CD14-positive monocyte (primary cell): ENCODE data around the gene KANK2. TPM values are rescaled to one million over a fixed set of nuclear protein-coding genes. Genes with fewer than 3 reads are reported as not detected.
"Not testable (repeated sequence)": the region's sequence is repeated elsewhere in the genome, so short reads cannot be mapped to it uniquely, and the experiment has no call there.

ENCODE experiments used
- DNase-seq, 3 donors: peaks; one replicate each; pipeline ENCODE4 v3.0.0-alpha.2; 2011 to 2022
- H2AFZ ChIP-seq: 2 replicates; pipeline ENCODE4 v1.6.0; 2012; ENCODE audit warnings: mild to moderate bottlenecking, low read depth, low read length, inconsistent platforms; ENCODE audit not compliant: insufficient read depth, poor library complexity, severe bottlenecking
- H3K27ac ChIP-seq, 2 donors: 1 replicate in 1 of 2; 2 replicates in 1 of 2; pipeline ENCODE4 v1.5.1; 2012 to 2013; ENCODE audit warnings: low read length in 2 of 2, control low read depth in 1 of 2, inconsistent platforms in 1 of 2, low read depth in 1 of 2, mild to moderate bottlenecking in 1 of 2
- H3K27me3 ChIP-seq, 2 donors: one replicate each; pipeline versions ENCODE4 v1.6.0 to v1.6.1; 2011 to 2013; ENCODE audit warnings: low read length in 2 of 2; ENCODE audit not compliant: control insufficient read depth in 2 of 2, insufficient read depth in 2 of 2
- H3K36me3 ChIP-seq, 2 donors: replicated peaks in 1 of 2; 1 replicate in 1 of 2; 2 replicates in 1 of 2; pipeline versions ENCODE4 v1.5.1 to v1.6.1; 2012 to 2013; ENCODE audit warnings: low read length in 2 of 2, control low read depth in 1 of 2, inconsistent platforms in 1 of 2, mild to moderate bottlenecking in 1 of 2; ENCODE audit not compliant: insufficient read depth in 2 of 2, control insufficient read depth in 1 of 2
- H3K4me1 ChIP-seq, 2 donors: 1 replicate in 1 of 2; 2 replicates in 1 of 2; pipeline versions ENCODE4 v1.5.1 to v1.6.1; 2012 to 2013; ENCODE audit warnings: low read length in 2 of 2, control low read depth in 1 of 2, inconsistent platforms in 1 of 2, mild to moderate bottlenecking in 1 of 2, moderate library complexity in 1 of 2; ENCODE audit not compliant: insufficient read depth in 2 of 2, control insufficient read depth in 1 of 2
- H3K4me2 ChIP-seq: replicated peaks from 2 replicates; pipeline ENCODE3; 2012; ENCODE audit warnings: low read length, moderate library complexity, mild to moderate bottlenecking; ENCODE audit not compliant: poor library complexity, severe bottlenecking; ENCODE audit errors: extremely low read depth
- H3K4me3 ChIP-seq, 3 experiments: fragments of 200-600 bp in 1 of 3; sonication (generic) in 1 of 3; replicated peaks in 1 of 3; 1 replicate in 2 of 3; 2 replicates in 1 of 3; pipeline ENCODE4 v1.5.1; 2011 to 2013; ENCODE audit warnings: low read length in 3 of 3, mild to moderate bottlenecking in 3 of 3, control low read depth in 2 of 3, low read depth in 2 of 3, inconsistent platforms in 1 of 3, moderate library complexity in 1 of 3
- H3K79me2 ChIP-seq: 2 replicates; pipeline ENCODE4 v1.6.0; 2012; ENCODE audit warnings: mild to moderate bottlenecking, control low read depth, inconsistent platforms, low read length, moderate library complexity; ENCODE audit not compliant: insufficient read depth
- H3K9ac ChIP-seq: 2 replicates; pipeline ENCODE4 v1.6.0; 2017; ENCODE audit warnings: low read length, mild to moderate bottlenecking; ENCODE audit not compliant: insufficient read depth, poor library complexity, severe bottlenecking
- H3K9me3 ChIP-seq, 2 donors: replicated peaks in 1 of 2; 1 replicate in 1 of 2; 2 replicates in 1 of 2; pipeline versions ENCODE4 v1.5.1 to v1.6.1; 2012 to 2013; ENCODE audit warnings: low read length in 2 of 2, control low read depth in 1 of 2; ENCODE audit not compliant: control insufficient read depth in 1 of 2, insufficient read depth in 1 of 2
- H4K20me1 ChIP-seq: 2 replicates; pipeline ENCODE4 v1.6.0; 2012; ENCODE audit warnings: mild to moderate bottlenecking, low read length, control low read depth, moderate library complexity; ENCODE audit not compliant: insufficient read depth
- H3K27ac Mint-ChIP-seq, 7 donors: one replicate each; pipeline ENCODE4 v1.8.0; 2020; ENCODE audit warnings: mild to moderate bottlenecking in 7 of 7, mixed read lengths in 7 of 7, moderate library complexity in 6 of 7, inconsistent platforms in 2 of 7
- H3K27me3 Mint-ChIP-seq, 3 donors: one replicate each; pipeline ENCODE4 v1.8.0; 2021 to 2022; ENCODE audit warnings: low read depth in 3 of 3, mild to moderate bottlenecking in 3 of 3, mixed read lengths in 3 of 3, moderate library complexity in 3 of 3, inconsistent platforms in 1 of 3
- H3K36me3 Mint-ChIP-seq, 2 donors: one replicate each; pipeline ENCODE4 v1.8.0; 2020; ENCODE audit warnings: mixed read lengths in 2 of 2, inconsistent platforms in 1 of 2, mild to moderate bottlenecking in 1 of 2
- H3K4me1 Mint-ChIP-seq: one replicate; pipeline ENCODE4 v1.8.0; 2020; ENCODE audit warnings: mild to moderate bottlenecking, mixed read lengths
- H3K4me3 Mint-ChIP-seq, 2 donors: one replicate each; pipeline ENCODE4 v1.8.0; 2020; ENCODE audit warnings: mild to moderate bottlenecking in 2 of 2, mixed read lengths in 2 of 2, moderate library complexity in 1 of 2
- H3K9me3 Mint-ChIP-seq, 7 donors: one replicate each; pipeline ENCODE4 v1.8.0; 2020 to 2022; ENCODE audit warnings: mixed read lengths in 7 of 7, mild to moderate bottlenecking in 6 of 7, moderate library complexity in 6 of 7, inconsistent platforms in 2 of 7
- WGBS: methylation state at CpG from one replicate; pipeline ENCODE4 v1.1.5; 2013; ENCODE audit warnings: missing lambda C conversion rate; ENCODE audit not compliant: insufficient coverage; 5-methylcytosine and 5-hydroxymethylcytosine counted together
- intact Hi-C, 2 donors: fragments of 100-400 bp; cut with micrococcal nuclease; formaldehyde crosslinking; loops; one replicate each; pipeline versions ENCODE4 v1.15.0 to v1.15.1; 2023
- polyA plus RNA-seq, 3 donors: library from polyadenylated mRNA; depleted of rRNA in 1 of 3; unstranded in 2 of 3; stranded (reverse) in 1 of 3; fragments of 300-500 nt in 2 of 3; fragments of >200 nt in 1 of 3; fragmentation: Illumina TruSeq in 2 of 3; gene quantifications; 1 replicate in 2 of 3; 2 replicates in 1 of 3; pipeline ENCODE4 v1.2.3, GENCODE V29; 2012 to 2021
- TF ChIP-seq, protein P1 (sequence below): fragments of 200-600 bp; IDR thresholded peaks from one replicate; pipeline ENCODE4 v1.8.0; 2022; ENCODE audit warnings: antibody characterized with exemption, mild to moderate bottlenecking

KANK2 gene
- polyA plus RNA-seq, 3 donors: 0.40 to 1.3 (median 0.64) TPM

DNA sequence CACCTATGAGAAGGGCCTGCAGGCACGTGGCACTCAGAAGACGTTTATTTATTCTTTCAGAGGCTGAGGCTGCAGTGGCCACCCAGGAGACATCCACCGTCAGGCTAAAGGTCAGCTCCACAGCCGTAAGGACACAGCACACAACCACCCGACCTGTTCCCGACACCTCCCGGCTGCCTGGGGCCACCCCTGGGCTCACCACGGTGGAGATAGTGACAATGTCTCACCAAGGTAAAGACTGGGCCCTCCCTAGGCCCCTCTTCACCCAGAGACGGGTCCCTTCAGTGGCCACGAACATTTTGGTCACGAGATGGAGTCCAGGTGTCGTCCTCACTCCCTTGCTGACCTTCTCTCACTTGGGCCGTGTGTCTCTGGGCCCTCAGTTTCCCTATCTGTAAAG lies 74.2 kb downstream of the KANK2 start:
- Histone ChIP-seq H3K27ac (no peak overlapping the region), H3K27me3 (no peaks in the 10 kb centered on the region), H4K20me1 (no peaks in the 10 kb centered on the region), H3K9ac (no peak overlapping the region), H3K79me2 (no peaks in the 10 kb centered on the region), H3K36me3 (peaks cover 51 to 80% of the 10 kb centered on the region in 2 donors), H3K9me3 (no peaks in the 10 kb centered on the region), H3K4me1 (no peaks in the 10 kb centered on the region), H2AFZ (no peak overlapping the region), H3K4me3 (no peak overlapping the region), H3K4me2 (no peak overlapping the region)
- DNase-seq: no peak
- peaks cover 0 to 2% (median 0%) of the 10 kb centered on the region in 7 donors for H3K9me3 Mint-ChIP-seq
- H3K36me3 Mint-ChIP-seq: peaks cover 46 to 95% of the 10 kb centered on the region in 2 donors
- TF ChIP-seq, protein P1, sequence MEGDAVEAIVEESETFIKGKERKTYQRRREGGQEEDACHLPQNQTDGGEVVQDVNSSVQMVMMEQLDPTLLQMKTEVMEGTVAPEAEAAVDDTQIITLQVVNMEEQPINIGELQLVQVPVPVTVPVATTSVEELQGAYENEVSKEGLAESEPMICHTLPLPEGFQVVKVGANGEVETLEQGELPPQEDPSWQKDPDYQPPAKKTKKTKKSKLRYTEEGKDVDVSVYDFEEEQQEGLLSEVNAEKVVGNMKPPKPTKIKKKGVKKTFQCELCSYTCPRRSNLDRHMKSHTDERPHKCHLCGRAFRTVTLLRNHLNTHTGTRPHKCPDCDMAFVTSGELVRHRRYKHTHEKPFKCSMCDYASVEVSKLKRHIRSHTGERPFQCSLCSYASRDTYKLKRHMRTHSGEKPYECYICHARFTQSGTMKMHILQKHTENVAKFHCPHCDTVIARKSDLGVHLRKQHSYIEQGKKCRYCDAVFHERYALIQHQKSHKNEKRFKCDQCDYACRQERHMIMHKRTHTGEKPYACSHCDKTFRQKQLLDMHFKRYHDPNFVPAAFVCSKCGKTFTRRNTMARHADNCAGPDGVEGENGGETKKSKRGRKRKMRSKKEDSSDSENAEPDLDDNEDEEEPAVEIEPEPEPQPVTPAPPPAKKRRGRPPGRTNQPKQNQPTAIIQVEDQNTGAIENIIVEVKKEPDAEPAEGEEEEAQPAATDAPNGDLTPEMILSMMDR: no peak
- 98% methylated on average over 12 of the region's 13 CpGs for WGBS
- no peak overlapping the region for H3K27ac Mint-ChIP-seq
- no peak overlapping the region for H3K4me3 Mint-ChIP-seq
- peaks cover 0 to 2% (median 0%) of the 10 kb centered on the region in 3 donors for H3K27me3 Mint-ChIP-seq
- intact Hi-C loops: no loop called here
- H3K4me1 Mint-ChIP-seq: no peaks in the 10 kb centered on the region

- H3K4me2 ChIP-seq, intact Hi-C loops, H3K27ac ChIP-seq, H3K27me3 Mint-ChIP-seq, H4K20me1 ChIP-seq, DNase-seq, H3K4me3 ChIP-seq, H3K27me3 ChIP-seq, H3K4me3 Mint-ChIP-seq, H3K9me3 Mint-ChIP-seq, H3K79me2 ChIP-seq, H3K9me3 ChIP-seq, H2AFZ ChIP-seq, H3K27ac Mint-ChIP-seq, H3K9ac ChIP-seq, H3K4me1 ChIP-seq, H3K4me1 Mint-ChIP-seq: not testable (repeated sequence)
- 96% methylated on average over 9 of the region's 17 CpGs for WGBS
- H3K36me3 ChIP-seq: peaks cover 53 to 80% of the 10 kb centered on the region in 2 donors
- H3K36me3 Mint-ChIP-seq: peaks cover 45 to 95% of the 10 kb centered on the region in 2 donors
Measured at GRCh38 chr19:11121963-11122362, 75.4 kb downstream of the KANK2 start.
